ENCODE data around the gene SNORC. TPM values are rescaled to one million over a fixed set of nuclear protein-coding genes. Genes with fewer than 3 reads are reported as not detected.

SNORC gene
- total and polyA plus RNA-seq, 2 of the 13 experiments (the other 11 are each of a cell fraction or from before 2014, with no cell fraction given) = 59.1 to 86.1 TPM

DNA sequence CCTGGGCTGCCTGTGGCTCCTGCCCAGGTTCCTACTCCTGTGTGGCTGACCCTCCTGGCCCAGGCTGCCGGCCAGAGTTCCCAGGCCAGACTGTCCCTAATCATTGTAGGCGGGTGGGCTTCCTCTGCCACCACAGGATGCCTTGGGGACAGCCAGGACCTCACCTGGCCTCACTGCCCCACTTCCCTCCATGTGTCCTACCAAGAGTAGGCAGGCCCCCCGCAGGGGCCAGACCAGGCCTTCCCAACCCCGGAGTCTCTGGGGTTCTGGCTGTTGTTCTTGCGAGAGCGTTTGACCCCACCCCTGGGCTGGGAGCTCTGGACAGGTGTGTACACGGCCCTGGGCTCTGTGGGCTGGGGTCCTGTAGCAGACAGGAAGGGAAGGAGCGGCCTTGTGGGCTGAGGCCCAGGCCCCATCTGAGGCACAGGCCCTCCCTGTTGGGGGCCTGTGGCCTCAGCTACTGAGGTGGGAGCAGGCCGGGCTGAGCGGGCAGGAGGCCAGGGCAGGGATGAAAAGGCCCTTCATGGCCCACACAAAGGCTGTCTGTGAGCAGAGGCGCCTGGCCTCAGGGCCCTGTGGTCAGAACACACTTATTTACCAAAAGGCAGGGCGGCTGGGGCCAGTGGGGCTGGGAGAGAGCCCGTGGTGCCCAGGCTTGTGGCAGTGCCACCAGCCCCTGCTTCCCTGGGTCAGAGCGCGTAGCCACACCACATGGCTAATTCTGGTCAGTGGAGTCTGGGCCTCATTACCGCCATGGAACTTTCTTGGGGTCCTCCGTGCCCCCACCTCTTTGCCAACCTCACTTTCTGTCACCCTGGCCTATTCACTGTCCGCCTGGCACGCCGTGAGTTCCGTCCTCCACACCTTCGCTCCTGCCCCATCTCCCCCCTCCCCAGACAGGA is 2.0 kb downstream of the SNORC start (continued):
- TF ChIP-seq TARDBP (CRISPR knock-in tag; IDR thresholded peaks at IDR 0.05) = peak; percentile 89
- TF ChIP-seq RARA (CRISPR knock-in tag; IDR thresholded peaks at IDR 0.05) = peak; percentile 58
- TF ChIP-seq PHF8 (CRISPR knock-in tag; IDR thresholded peaks at IDR 0.05) = peak; percentile 77
- TF ChIP-seq ZBTB3 (CRISPR knock-in tag; IDR thresholded peaks at IDR 0.05; ENCODE audit: borderline replicate concordance, low read depth) = no peak; the same call in 1 of the 2 replicates
- no peak for TF ChIP-seq ZNF207 (IDR thresholded peaks at IDR 0.05; ENCODE audit: borderline replicate concordance)
- TF ChIP-seq KDM5B (CRISPR knock-in tag; IDR thresholded peaks at IDR 0.05; ENCODE audit: borderline replicate concordance) = peak; percentile 31; the same call in 1 of the 2 replicates
- TF ChIP-seq MBNL3 (CRISPR knock-in tag; conservative IDR thresholded peaks at IDR 0.05) = no peak
- TF ChIP-seq ZNF501 (CRISPR knock-in tag; IDR thresholded peaks at IDR 0.05) = no peak
- TF ChIP-seq KAT2B (IDR thresholded peaks at IDR 0.05; ENCODE audit: borderline replicate concordance, low read depth, low read length) = no peak
- TF ChIP-seq ZBTB42 (CRISPR knock-in tag; IDR thresholded peaks at IDR 0.05) = peak; percentile 61; the same call in 1 of the 2 replicates
- no peak for TF ChIP-seq FOXP1 (IDR thresholded peaks at IDR 0.05)
- TF ChIP-seq FOXP1 (CRISPR knock-in tag; IDR thresholded peaks at IDR 0.05) = peak; percentile 52; the same call in 1 of the 2 replicates
- no peak for TF ChIP-seq AFF4 (CRISPR knock-in tag; IDR thresholded peaks at IDR 0.05)
- TF ChIP-seq ELF4 (CRISPR knock-in tag; IDR thresholded peaks at IDR 0.05; ENCODE audit: borderline replicate concordance) = no peak
- TF ChIP-seq SMC3 (IDR thresholded peaks at IDR 0.05; ENCODE audit: low read length) = no peak
- TF ChIP-seq PHF5A (CRISPR knock-in tag; IDR thresholded peaks at IDR 0.05; ENCODE audit: low read depth, unreplicated experiment) = peak; percentile 24
- TF ChIP-seq, protein P1, sequence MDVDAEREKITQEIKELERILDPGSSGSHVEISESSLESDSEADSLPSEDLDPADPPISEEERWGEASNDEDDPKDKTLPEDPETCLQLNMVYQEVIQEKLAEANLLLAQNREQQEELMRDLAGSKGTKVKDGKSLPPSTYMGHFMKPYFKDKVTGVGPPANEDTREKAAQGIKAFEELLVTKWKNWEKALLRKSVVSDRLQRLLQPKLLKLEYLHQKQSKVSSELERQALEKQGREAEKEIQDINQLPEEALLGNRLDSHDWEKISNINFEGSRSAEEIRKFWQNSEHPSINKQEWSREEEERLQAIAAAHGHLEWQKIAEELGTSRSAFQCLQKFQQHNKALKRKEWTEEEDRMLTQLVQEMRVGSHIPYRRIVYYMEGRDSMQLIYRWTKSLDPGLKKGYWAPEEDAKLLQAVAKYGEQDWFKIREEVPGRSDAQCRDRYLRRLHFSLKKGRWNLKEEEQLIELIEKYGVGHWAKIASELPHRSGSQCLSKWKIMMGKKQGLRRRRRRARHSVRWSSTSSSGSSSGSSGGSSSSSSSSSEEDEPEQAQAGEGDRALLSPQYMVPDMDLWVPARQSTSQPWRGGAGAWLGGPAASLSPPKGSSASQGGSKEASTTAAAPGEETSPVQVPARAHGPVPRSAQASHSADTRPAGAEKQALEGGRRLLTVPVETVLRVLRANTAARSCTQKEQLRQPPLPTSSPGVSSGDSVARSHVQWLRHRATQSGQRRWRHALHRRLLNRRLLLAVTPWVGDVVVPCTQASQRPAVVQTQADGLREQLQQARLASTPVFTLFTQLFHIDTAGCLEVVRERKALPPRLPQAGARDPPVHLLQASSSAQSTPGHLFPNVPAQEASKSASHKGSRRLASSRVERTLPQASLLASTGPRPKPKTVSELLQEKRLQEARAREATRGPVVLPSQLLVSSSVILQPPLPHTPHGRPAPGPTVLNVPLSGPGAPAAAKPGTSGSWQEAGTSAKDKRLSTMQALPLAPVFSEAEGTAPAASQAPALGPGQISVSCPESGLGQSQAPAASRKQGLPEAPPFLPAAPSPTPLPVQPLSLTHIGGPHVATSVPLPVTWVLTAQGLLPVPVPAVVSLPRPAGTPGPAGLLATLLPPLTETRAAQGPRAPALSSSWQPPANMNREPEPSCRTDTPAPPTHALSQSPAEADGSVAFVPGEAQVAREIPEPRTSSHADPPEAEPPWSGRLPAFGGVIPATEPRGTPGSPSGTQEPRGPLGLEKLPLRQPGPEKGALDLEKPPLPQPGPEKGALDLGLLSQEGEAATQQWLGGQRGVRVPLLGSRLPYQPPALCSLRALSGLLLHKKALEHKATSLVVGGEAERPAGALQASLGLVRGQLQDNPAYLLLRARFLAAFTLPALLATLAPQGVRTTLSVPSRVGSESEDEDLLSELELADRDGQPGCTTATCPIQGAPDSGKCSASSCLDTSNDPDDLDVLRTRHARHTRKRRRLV (CRISPR knock-in tag; IDR thresholded peaks at IDR 0.05) = peak; percentile 48; the same call in 1 of the 2 replicates
- peak; percentile 53; the same call in 1 of the 2 replicates for TF ChIP-seq POGZ (CRISPR knock-in tag; IDR thresholded peaks at IDR 0.05)
- TF ChIP-seq MED8 (CRISPR knock-in tag; IDR thresholded peaks at IDR 0.05; ENCODE audit: insufficient replicate concordance) = peak; percentile 73
- TF ChIP-seq PLRG1 (conservative IDR thresholded peaks at IDR 0.05) = no peak
